Breast epithelium (tissue), 4 donors: Measurements from ENCODE around the gene ICAM4. TPM values are rescaled to one million over a fixed set of nuclear protein-coding genes. Genes with fewer than 3 reads are reported as not detected.

Experiments
- DNase-seq, 2 donors: peaks; one replicate each; pipeline ENCODE4 v3.0.0-alpha.2; 2019; ENCODE audit warnings: low spot score in 2 of 2
- H3K27ac ChIP-seq, 2 donors: fragments of 200-600 bp; sonication (generic) in 1 of 2; one replicate each; pipeline ENCODE4 v1.5.1; 2016 to 2019; ENCODE audit warnings: mild to moderate bottlenecking in 1 of 2
- H3K27me3 ChIP-seq, 2 donors: fragments of 200-600 bp; sonication (generic) in 1 of 2; one replicate each; pipeline versions ENCODE4 v1.5.1 to v1.6.0; 2017 to 2019; ENCODE audit warnings: control low read depth in 1 of 2, mild to moderate bottlenecking in 1 of 2
- H3K36me3 ChIP-seq: fragments of 200-600 bp; one replicate; pipeline ENCODE4 v1.5.1; 2019
- H3K4me1 ChIP-seq, 2 donors: fragments of 200-600 bp; sonication (generic); one replicate each; pipeline ENCODE4 v1.5.1; 2016 to 2019; ENCODE audit warnings: control low read depth in 1 of 2
- H3K4me3 ChIP-seq, 3 donors: fragments of 200-600 bp; sonication (generic); 1 replicate in 2 of 3; 2 replicates in 1 of 3; pipeline ENCODE4 v1.5.1; 2016 to 2019; ENCODE audit warnings: mild to moderate bottlenecking in 3 of 3, moderate library complexity in 2 of 3
- H3K9me3 ChIP-seq, 2 donors: fragments of 200-600 bp; sonication (generic) in 1 of 2; one replicate each; pipeline ENCODE4 v1.5.1; 2016 to 2019; ENCODE audit warnings: control low read depth in 1 of 2
- CTCF ChIP-seq, 3 donors: fragments of 450-650 bp; IDR thresholded peaks; one replicate each; pipeline ENCODE4 v1.5.1; 2016 to 2017; ENCODE audit warnings: antibody characterized with exemption in 3 of 3, mild to moderate bottlenecking in 3 of 3, moderate library complexity in 3 of 3
- POLR2A ChIP-seq: fragments of 450-650 bp; IDR thresholded peaks from one replicate; pipeline ENCODE4 v1.6.1; 2016; ENCODE audit warnings: antibody characterized with exemption, mild to moderate bottlenecking, moderate library complexity
- POLR2AphosphoS5 ChIP-seq, 3 donors: sonication (generic); formaldehyde crosslinking; IDR thresholded peaks; one replicate each; pipeline ENCODE4 v1.6.1; 2017; ENCODE audit warnings: antibody characterized with exemption in 3 of 3
- intact Hi-C: fragments of 100-400 bp; cut with DNase I; formaldehyde crosslinking; loops from one replicate; pipeline ENCODE4 v1.15.1; 2023; ENCODE audit warnings: low total_unique reads
- total RNA-seq, 3 donors: library from RNA; depleted of rRNA; stranded (reverse); fragments of >200 nt; gene quantifications; one replicate each; pipeline ENCODE4 v1.1.0, GENCODE V29; 2016

ICAM4 gene
- total RNA-seq, 3 donors from 2014 or later: 1.1 to 1.6 TPM; not detected in 1

GRCh38 chr19:10317045-10317856 is 30.5 kb downstream of the ICAM4 start:
- H3K4me3 ChIP-seq: no peak overlapping the region
- H3K27ac ChIP-seq: no peak overlapping the region
- intact Hi-C loops: no loop called here
- peaks cover 12% of the 10 kb centered on the region for H3K36me3 ChIP-seq
- DNase-seq: no peak
- no peaks in the 10 kb centered on the region for H3K9me3 ChIP-seq
- H3K27me3 ChIP-seq: no peaks in the 10 kb centered on the region
- TF ChIP-seq CTCF (IDR thresholded peaks at IDR 0.05) (no peak), POLR2A (no peak), POLR2AphosphoS5 (IDR thresholded peaks at IDR 0.05) (no peak)
- no peaks in the 10 kb centered on the region for H3K4me1 ChIP-seq

GRCh38 chr19:10317857-10318462 is 31.2 kb downstream of the ICAM4 start:
- intact Hi-C loops: no loop called here
- Histone ChIP-seq H3K27me3 (no peaks in the 10 kb centered on the region), H3K4me1 (no peaks in the 10 kb centered on the region), H3K36me3 (peaks cover 19% of the 10 kb centered on the region), H3K4me3 (no peak overlapping the region), H3K27ac (no peak overlapping the region), H3K9me3 (no peaks in the 10 kb centered on the region)
- TF ChIP-seq POLR2AphosphoS5 (IDR thresholded peaks at IDR 0.05) (no peak), POLR2A (no peak), CTCF (IDR thresholded peaks at IDR 0.05) (no peak)
- DNase-seq: no peak

GRCh38 chr19:10318807-10319682 is 32.3 kb downstream of the ICAM4 start:
- H3K4me1 ChIP-seq: no peaks in the 10 kb centered on the region
- no peaks in the 10 kb centered on the region for H3K27me3 ChIP-seq
- intact Hi-C loops: no loop called here
- no peak for TF ChIP-seq POLR2AphosphoS5 (IDR thresholded peaks at IDR 0.05)
- no peak for TF ChIP-seq CTCF (IDR thresholded peaks at IDR 0.05)
- TF ChIP-seq POLR2A: no peak
- no peak for DNase-seq
- no peak overlapping the region for H3K4me3 ChIP-seq
- no peaks in the 10 kb centered on the region for H3K9me3 ChIP-seq
- no peak overlapping the region for H3K27ac ChIP-seq
- H3K36me3 ChIP-seq: peaks cover 21% of the 10 kb centered on the region

- peaks cover 21% of the 10 kb centered on the region for H3K36me3 ChIP-seq
- no peaks in the 10 kb centered on the region for H3K4me1 ChIP-seq
- intact Hi-C loops: no loop called here
- no peak for DNase-seq
- no peaks in the 10 kb centered on the region for H3K9me3 ChIP-seq
- no peak overlapping the region for H3K4me3 ChIP-seq
- H3K27ac ChIP-seq: no peak overlapping the region
- no peaks in the 10 kb centered on the region for H3K27me3 ChIP-seq
- TF ChIP-seq POLR2A (no peak), CTCF (IDR thresholded peaks at IDR 0.05) (no peak), POLR2AphosphoS5 (IDR thresholded peaks at IDR 0.05) (no peak)
These were observed 34.1 kb downstream of the ICAM4 start for GRCh38 chr19:10320602-10321416.
